GM12864 (cell line): ENCODE results near the gene GPR152.

Experiments
- DNase-seq: peaks from one replicate; pipeline ENCODE4 v3.0.0-alpha.2; 2011; ENCODE audit warnings: low read depth
- H3K4me3 ChIP-seq: 2 replicates; pipeline ENCODE4 v1.5.1; 2011; ENCODE audit warnings: mild to moderate bottlenecking, low read depth, low read length, control low read depth
- TF ChIP-seq, protein P1 (sequence below): IDR thresholded peaks from 2 replicates; pipeline ENCODE4 v1.5.1; 2011; ENCODE audit warnings: low read depth, mild to moderate bottlenecking, moderate library complexity, low read length, control low read depth, inconsistent platforms; ENCODE audit errors: missing control alignments

Gene GPR152

DNA sequence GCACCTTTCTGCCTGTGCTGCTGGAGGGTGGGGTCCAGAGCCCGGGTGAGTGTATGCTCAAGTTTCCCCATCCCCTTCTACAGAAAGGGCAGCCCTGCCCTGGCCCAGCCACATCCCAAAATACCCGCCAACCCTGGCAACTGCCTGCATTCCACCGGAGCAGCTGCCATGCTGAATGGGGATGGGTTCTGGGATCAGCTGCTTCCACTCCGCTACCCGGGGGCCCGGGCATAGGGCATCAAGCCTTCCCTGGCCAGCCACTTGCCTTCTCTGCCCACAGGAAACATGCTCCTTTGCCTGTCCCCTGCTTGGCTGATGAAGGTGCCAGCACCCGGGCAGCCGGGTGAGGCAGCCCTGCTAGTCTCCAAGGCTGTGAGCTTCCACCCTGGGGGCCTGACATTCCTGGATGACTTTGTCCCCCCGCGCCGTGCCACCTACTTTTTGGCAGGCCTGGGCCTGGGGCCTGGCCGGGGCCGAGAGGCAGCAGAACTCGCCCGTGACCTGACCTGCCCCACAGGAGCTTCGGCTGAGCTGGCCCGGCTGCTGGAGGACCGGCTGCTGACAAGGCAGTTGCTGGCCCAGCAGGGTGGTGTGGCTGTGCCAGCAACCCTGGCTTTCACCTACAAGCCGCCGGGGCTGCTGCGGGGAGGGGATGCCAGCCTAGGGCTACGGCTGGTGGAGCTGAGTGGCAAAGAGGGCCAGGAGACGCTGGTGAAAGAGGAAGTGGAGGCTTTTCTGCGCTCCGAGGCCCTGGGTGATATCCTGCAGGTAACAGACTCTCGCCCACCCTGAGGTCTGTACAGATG, 33.9 kb downstream of the GPR152 start:
- TF ChIP-seq, protein P1, sequence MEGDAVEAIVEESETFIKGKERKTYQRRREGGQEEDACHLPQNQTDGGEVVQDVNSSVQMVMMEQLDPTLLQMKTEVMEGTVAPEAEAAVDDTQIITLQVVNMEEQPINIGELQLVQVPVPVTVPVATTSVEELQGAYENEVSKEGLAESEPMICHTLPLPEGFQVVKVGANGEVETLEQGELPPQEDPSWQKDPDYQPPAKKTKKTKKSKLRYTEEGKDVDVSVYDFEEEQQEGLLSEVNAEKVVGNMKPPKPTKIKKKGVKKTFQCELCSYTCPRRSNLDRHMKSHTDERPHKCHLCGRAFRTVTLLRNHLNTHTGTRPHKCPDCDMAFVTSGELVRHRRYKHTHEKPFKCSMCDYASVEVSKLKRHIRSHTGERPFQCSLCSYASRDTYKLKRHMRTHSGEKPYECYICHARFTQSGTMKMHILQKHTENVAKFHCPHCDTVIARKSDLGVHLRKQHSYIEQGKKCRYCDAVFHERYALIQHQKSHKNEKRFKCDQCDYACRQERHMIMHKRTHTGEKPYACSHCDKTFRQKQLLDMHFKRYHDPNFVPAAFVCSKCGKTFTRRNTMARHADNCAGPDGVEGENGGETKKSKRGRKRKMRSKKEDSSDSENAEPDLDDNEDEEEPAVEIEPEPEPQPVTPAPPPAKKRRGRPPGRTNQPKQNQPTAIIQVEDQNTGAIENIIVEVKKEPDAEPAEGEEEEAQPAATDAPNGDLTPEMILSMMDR, result no peak
- DNase-seq, result no peak
- no peak overlapping the region for H3K4me3 ChIP-seq

DNA sequence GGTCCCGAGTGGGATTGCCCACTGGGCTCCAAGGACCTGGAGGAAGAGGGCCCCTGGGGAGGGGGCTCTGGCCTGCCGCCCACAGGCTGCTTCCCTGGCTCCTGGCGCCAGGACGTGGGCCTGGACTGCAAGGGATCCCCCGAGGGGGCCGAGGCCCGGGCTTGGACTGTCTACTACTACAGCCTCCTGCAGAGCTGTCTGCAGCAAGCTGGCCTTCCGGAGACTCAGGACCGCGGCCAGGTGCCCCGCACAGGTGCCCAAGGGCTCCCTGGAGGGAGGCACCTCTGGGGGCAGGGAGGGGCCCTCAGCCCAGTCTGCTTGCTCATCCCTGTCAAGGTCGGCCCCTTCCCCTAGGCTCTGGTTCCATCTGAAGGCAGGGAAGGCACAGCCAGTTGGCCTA, 35.1 kb downstream of the GPR152 start:
- TF ChIP-seq, protein P1, result no peak
- H3K4me3 ChIP-seq, result no peak overlapping the region
- no peak for DNase-seq

DNA sequence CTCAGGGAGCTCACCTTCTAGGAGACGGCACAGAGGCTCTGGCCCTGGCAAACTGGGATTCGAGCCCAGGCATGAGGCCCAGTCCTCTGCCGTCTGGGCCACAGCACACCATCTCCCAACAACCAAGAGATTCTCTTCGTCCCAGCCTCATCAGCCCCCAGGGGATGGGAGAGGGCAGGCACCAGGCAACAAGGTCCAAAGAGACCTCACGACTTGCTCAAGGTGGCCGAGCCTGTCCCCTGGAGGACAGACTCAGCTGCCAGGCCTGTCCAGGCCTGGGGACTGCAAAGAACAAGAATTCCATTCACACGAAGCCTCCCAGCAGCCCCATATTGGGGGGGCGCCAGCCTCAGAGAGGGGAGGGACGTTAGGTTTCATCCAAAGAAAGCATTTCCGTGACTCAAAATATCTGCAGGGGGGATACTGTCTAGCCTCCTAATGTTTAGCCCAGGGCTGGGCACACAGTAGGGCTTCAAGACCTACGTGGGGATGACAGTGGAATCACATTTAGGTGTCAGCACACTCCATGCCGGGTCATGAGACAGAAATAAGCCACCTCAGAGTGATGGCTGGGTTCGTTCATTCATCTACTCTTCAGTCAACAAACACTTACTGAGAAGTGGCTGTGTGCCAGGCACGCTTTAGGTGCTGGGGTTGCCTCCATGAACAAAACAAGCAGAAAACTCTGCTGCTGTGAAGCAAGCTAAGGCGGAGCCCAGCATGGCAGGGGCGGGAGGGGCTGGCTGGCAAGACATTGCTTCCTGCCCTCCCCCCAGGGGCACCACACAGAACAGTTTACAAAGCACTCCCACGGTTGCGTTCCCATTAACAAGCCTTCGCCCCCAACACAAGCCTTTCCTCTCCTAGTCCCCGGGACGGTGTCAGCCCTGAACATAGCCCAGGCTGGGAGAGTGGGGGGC, 35.9 kb downstream of the GPR152 start:
- DNase-seq, result no peak
- TF ChIP-seq, protein P1, result no peak
- H3K4me3 ChIP-seq, result no peak overlapping the region

DNA sequence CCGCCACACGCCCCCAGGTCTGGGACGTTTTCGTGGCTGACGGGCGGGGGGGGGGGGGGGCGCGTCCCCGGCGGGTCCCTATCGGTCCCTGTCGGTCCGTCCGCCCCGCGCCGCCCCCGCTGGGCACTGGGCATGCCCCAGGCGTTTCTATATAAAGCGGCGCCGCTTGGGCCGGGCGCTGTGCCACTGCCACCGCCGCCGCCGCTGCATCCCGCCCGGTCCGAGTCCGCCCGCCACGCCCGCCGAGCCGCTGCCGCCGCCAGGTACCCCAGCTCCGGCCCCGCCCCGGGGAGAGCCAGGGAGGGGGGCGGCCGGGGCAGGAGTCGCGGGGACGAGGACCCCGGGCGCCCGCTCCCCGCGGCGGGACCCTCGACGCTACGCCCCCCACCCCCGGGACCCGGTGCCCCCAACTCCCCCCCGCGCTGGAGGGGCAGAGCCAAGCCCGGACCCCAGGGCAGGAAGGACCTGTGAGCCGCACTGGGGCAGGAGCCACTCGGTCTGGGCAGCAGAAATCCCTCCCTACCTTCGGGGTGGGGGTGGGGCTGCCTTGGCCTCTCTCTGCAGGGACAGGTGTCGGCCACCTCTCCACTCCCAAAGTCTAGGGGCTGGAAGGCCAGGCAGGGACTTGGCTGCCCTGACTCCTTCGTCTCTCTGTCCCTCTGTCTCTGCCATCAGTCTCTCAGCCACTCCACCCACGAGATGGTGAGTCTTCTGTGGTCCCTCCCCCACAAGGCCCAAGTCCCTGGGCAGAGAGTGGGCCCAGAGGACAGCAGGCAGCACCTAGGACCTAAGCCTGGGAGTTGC, 36.8 kb downstream of the GPR152 start, which contains the start of gene CARNS1:
CARNS1 (plus strand) TSS at position 178 of the 804 bp plus-strand sequence; CDS start at position 700, 522 bp downstream.
- TF ChIP-seq, protein P1, result no peak
- no peak for DNase-seq
- no peak within 1 kb of the TSS for H3K4me3 ChIP-seq

DNA sequence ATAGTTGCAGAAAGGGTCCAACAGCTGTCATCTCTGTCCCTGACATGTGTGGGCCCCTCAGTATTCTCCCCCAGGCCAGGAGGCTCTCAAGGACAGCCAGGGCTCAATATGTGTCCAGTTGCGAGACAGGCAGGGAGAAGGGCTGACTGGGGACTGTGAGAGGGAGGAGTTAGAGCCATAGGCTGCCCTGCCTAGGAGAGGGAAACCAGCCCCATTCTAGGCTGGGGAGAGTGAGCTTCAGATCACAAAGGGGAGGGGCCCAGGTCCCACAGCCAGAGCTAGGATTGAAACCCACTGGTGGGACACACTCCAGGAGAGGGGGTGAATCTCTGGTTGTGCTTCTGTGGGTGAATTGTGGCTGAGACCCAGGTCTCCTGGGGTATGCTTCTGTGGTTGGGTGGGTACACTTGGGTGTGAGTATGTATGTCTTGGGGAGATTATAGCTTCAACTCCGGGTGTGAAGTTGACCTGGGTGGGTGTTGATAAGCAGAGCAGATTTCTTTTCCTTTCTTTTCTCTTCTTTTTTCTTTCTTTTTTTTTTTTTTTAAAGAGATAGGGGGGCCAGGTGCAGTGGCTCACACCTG, 39.2 kb downstream of the GPR152 start:
- TF ChIP-seq, protein P1, result no peak
- no peak overlapping the region for H3K4me3 ChIP-seq
- DNase-seq, result no peak

DNA sequence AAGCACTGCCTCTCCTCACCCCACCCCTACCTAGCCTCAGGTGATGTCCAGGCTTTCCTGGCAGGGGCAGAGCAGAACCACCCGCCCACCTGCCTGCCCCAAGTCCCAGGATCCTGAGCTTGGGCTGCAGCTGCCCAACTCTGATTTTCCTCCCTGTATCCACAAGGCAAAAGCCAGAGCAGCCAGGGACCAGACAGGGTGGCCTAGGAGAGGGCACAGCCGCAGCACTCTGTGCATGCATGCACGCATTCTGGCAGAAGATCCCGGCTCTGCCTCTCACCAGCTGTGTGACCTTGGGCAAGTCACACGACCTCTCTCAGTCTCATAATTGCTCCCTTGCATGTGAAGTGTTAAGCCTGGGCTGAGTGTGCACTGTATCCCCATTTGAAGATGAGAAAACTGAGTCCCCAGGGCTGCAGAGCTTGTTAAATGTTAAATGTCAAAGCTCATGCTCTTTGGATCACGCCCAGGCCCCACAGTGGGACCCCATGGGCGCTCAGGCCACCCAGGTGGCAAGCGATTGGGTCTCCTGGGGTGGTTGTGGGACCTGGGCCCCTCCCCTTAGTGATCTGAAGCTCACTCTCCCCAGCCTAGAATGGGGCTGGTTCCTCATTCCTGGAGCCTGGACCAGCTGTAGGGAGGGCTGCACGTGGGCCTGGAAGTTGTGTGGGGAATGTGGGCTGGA, 39.9 kb downstream of the GPR152 start:
- H3K4me3 ChIP-seq, result no peak overlapping the region
- TF ChIP-seq, protein P1, result no peak
- no peak for DNase-seq
